Small intestine (tissue), 7 donors: ENCODE data around the gene CYP2U1. TPM values are rescaled to one million over a fixed set of nuclear protein-coding genes. Genes with fewer than 3 reads are reported as not detected.
"Not testable (repeated sequence)": the region's sequence is repeated elsewhere in the genome, so short reads cannot be mapped to it uniquely, and the experiment has no call there.

ENCODE experiments used
- DNase-seq, 2 donors: peaks; one replicate each; pipeline versions ENCODE4 v3.0.0 to v3.0.0-alpha.2; 2013
- FAIRE-seq: peaks from 2 replicates; lab custom pipeline; 2012; peaks lifted over from hg19 to GRCh38; lab: Jason Lieb, UNC
- H3K27ac ChIP-seq, 3 donors: one replicate each; pipeline ENCODE4 v1.5.1; 2013; ENCODE audit warnings: low read length in 2 of 3, mild to moderate bottlenecking in 2 of 3, control low read depth in 1 of 3, inconsistent platforms in 1 of 3, low read depth in 1 of 3, moderate library complexity in 1 of 3
- H3K27me3 ChIP-seq, 3 donors: one replicate each; pipeline ENCODE4 v1.6.1; 2013; ENCODE audit warnings: low read length in 3 of 3, inconsistent platforms in 1 of 3; ENCODE audit not compliant: control insufficient read depth in 3 of 3, insufficient read depth in 3 of 3
- H3K36me3 ChIP-seq, 3 donors: one replicate each; pipeline ENCODE4 v1.6.1; 2013; ENCODE audit warnings: low read length in 3 of 3, inconsistent platforms in 1 of 3, low read depth in 1 of 3, mild to moderate bottlenecking in 1 of 3, moderate library complexity in 1 of 3; ENCODE audit not compliant: control insufficient read depth in 3 of 3, insufficient read depth in 2 of 3
- H3K4me1 ChIP-seq, 3 donors: one replicate each; pipeline ENCODE4 v1.6.1; 2013; ENCODE audit warnings: low read length in 2 of 3, inconsistent platforms in 1 of 3, low read depth in 1 of 3, mild to moderate bottlenecking in 1 of 3, moderate library complexity in 1 of 3; ENCODE audit not compliant: control insufficient read depth in 3 of 3, insufficient read depth in 2 of 3
- H3K4me3 ChIP-seq, 3 donors: one replicate each; pipeline ENCODE4 v1.5.1; 2013; ENCODE audit warnings: low read length in 3 of 3, control low read depth in 1 of 3, inconsistent platforms in 1 of 3, low read depth in 1 of 3, mild to moderate bottlenecking in 1 of 3, moderate library complexity in 1 of 3
- H3K9me3 ChIP-seq, 2 donors: one replicate each; pipeline ENCODE4 v1.6.1; 2013; ENCODE audit warnings: low read depth in 1 of 2, low read length in 1 of 2; ENCODE audit not compliant: control insufficient read depth in 2 of 2, insufficient read depth in 1 of 2
- WGBS, 3 donors: extraction: QIAGEN DNeasy Blood & Tissue Kit; methylation state at CpG; one replicate each; pipeline ENCODE4 v1.1.7; 2013; 5-methylcytosine and 5-hydroxymethylcytosine counted together
- polyA plus RNA-seq, 4 donors: library from polyadenylated mRNA; stranded (reverse) in 3 of 4; unstranded in 1 of 4; fragments of 200-250 nt in 3 of 4; fragments of 120-200 nt in 1 of 4; gene quantifications; one replicate each; pipeline versions ENCODE4 v1.2.1 to v1.2.3, GENCODE V29; 2013
- donor health status: healthy with polysubstance abuse.
- donor health status: control.
- donor health status: control.
- donor health status: Bipolar disorder and iron deficiency.
- donor health status: healthy.

CYP2U1 gene
- polyA plus RNA-seq, 4 donors, result 0.45 to 16.1 (median 1.8) TPM

GRCh38 chr4:107906458-107907100 is 24.8 kb upstream of the CYP2U1 start:
- Histone ChIP-seq H3K27me3 (no peaks in the 10 kb centered on the region), H3K4me3 (no peak overlapping the region), H3K9me3 (no peaks in the 10 kb centered on the region), H3K4me1 (no peaks in the 10 kb centered on the region), H3K36me3 (peaks cover 0 to 13% (median 6%) of the 10 kb centered on the region in 3 donors), H3K27ac (no peak overlapping the region)
- FAIRE-seq (no peak), DNase-seq (no peak)
- 85 to 94% (median 93%) methylated on average over 4 of the region's 4 CpGs for WGBS, 3 donors

- H3K27me3 ChIP-seq, result no peaks in the 10 kb centered on the region
- no peak for FAIRE-seq
- WGBS, 3 donors, result 85 to 91% (median 89%) methylated on average over 7 of the region's 7 CpGs
Measured at GRCh38 chr4:107908377-107908776, 23.0 kb upstream of the CYP2U1 start.

GRCh38 chr4:107913283-107913899 is 18.0 kb upstream of the CYP2U1 start:
- peak; percentile 94 for FAIRE-seq
- H3K4me3 ChIP-seq, result no peak overlapping the region
- peaks cover 0 to 1% (median 0%) of the 10 kb centered on the region in 3 donors for H3K4me1 ChIP-seq
- peak; percentile 76 to 77 for DNase-seq
- H3K36me3 ChIP-seq, result peaks cover 0 to 5% (median under 1%) of the 10 kb centered on the region in 3 donors
- no peaks in the 10 kb centered on the region for H3K9me3 ChIP-seq
- WGBS, 3 donors, result 11 to 24% (median 21%) methylated on average over 2 of the region's 2 CpGs
- no peaks in the 10 kb centered on the region for H3K27me3 ChIP-seq
- H3K27ac ChIP-seq, result no peak overlapping the region

More at GRCh38 chr4:107908377-107908776, 23.0 kb upstream of the CYP2U1 start:
- no peak overlapping the region for H3K27ac ChIP-seq
- no peaks in the 10 kb centered on the region for H3K9me3 ChIP-seq
- no peaks in the 10 kb centered on the region for H3K4me1 ChIP-seq
- no peak overlapping the region for H3K4me3 ChIP-seq
- peaks cover 0 to 11% (median 4%) of the 10 kb centered on the region in 3 donors for H3K36me3 ChIP-seq
- DNase-seq, result no peak

GRCh38 chr4:107915220-107915619 is 16.1 kb upstream of the CYP2U1 start:
- Histone ChIP-seq H3K4me3 (no peak overlapping the region), H3K27me3 (no peaks in the 10 kb centered on the region), H3K9me3 (peaks cover 2 to 4% of the 10 kb centered on the region in 2 donors), H3K36me3 (peaks cover 0 to 5% (median 0%) of the 10 kb centered on the region in 3 donors), H3K4me1 (peaks cover 0 to 1% (median 0%) of the 10 kb centered on the region in 3 donors), H3K27ac (no peak overlapping the region)
- FAIRE-seq (no peak), DNase-seq (peak; percentile 27 to 30)
- 26 to 72% (median 52%) methylated on average over 1 of the region's 1 CpG for WGBS, 3 donors

- no peak overlapping the region for H3K4me3 ChIP-seq
- peaks cover 0 to 1% (median 0%) of the 10 kb centered on the region in 3 donors for H3K4me1 ChIP-seq
- peaks cover 2 to 9% of the 10 kb centered on the region in 2 donors for H3K9me3 ChIP-seq
- peaks cover 0 to 3% (median 0%) of the 10 kb centered on the region in 3 donors for H3K36me3 ChIP-seq
- FAIRE-seq (no peak), DNase-seq (no peak)
- no peaks in the 10 kb centered on the region for H3K27me3 ChIP-seq
- no peak overlapping the region for H3K27ac ChIP-seq
Measured at GRCh38 chr4:107916623-107917022, 14.7 kb upstream of the CYP2U1 start.

GRCh38 chr4:107917500-107917899 is 13.8 kb upstream of the CYP2U1 start:
- Histone ChIP-seq H3K36me3 (peaks cover 0 to 3% (median 0%) of the 10 kb centered on the region in 3 donors), H3K9me3 (peaks cover 2 to 11% of the 10 kb centered on the region in 2 donors), H3K27me3 (no peaks in the 10 kb centered on the region), H3K27ac (no peak overlapping the region), H3K4me3 (no peak overlapping the region), H3K4me1 (peaks cover 0 to 1% (median 0%) of the 10 kb centered on the region in 3 donors)
- 89 to 96% (median 96%) methylated on average over 2 of the region's 2 CpGs for WGBS, 3 donors
- FAIRE-seq (no peak), DNase-seq (no peak)

GRCh38 chr4:107922486-107923473 is 8.6 kb upstream of the CYP2U1 start:
- Histone ChIP-seq H3K27ac (no peak overlapping the region), H3K4me1 (peaks cover 0 to 3% (median 2%) of the 10 kb centered on the region in 3 donors), H3K36me3 (peaks cover 0 to 3% (median 0%) of the 10 kb centered on the region in 3 donors), H3K9me3 (peaks cover 2 to 11% of the 10 kb centered on the region in 2 donors), H3K4me3 (no peak overlapping the region), H3K27me3 (no peaks in the 10 kb centered on the region)
- DNase-seq (no peak), FAIRE-seq (no peak)
- 58 to 78% (median 75%) methylated on average over 4 of the region's 4 CpGs for WGBS, 3 donors

- H3K27ac ChIP-seq, H3K4me3 ChIP-seq, H3K4me1 ChIP-seq, H3K27me3 ChIP-seq, FAIRE-seq, DNase-seq, H3K9me3 ChIP-seq, H3K36me3 ChIP-seq: not testable (repeated sequence)
Measured at GRCh38 chr4:107925713-107926112, 5.6 kb upstream of the CYP2U1 start.
